BE2C (cell line): ENCODE measurements around the gene HACE1.

Source experiments
- DNase-seq: peaks from one replicate; pipeline ENCODE4 v3.0.0-alpha.2; 2020
- H3K27me3 ChIP-seq: fragments of 250-450 bp; sonication (Bioruptor Pico); 2 replicates; pipeline ENCODE4 v1.5.1; 2020; ENCODE audit warnings: mild to moderate bottlenecking
- H3K36me3 ChIP-seq: fragments of 250-450 bp; sonication (Bioruptor Pico); 2 replicates; pipeline ENCODE4 v1.5.1; 2020; ENCODE audit warnings: mild to moderate bottlenecking
- H3K4me1 ChIP-seq: fragments of 250-450 bp; sonication (Bioruptor Pico); 2 replicates; pipeline ENCODE4 v1.5.1; 2020
- H3K4me3 ChIP-seq: 2 replicates; pipeline ENCODE4 v1.5.1; 2011; ENCODE audit warnings: low read depth, low read length
- H3K9me3 ChIP-seq: fragments of 250-450 bp; sonication (Bioruptor Pico); 2 replicates; pipeline ENCODE4 v1.5.1; 2020
- CTCF ChIP-seq: IDR thresholded peaks from 2 replicates; pipeline ENCODE4 v1.5.1; 2012; ENCODE audit warnings: mild to moderate bottlenecking, low read depth, low read length

Gene HACE1

GRCh38 chr6:104689551-104690205 lies 170.0 kb downstream of the HACE1 start:
- DNase-seq, result no peak
- no peak overlapping the region for H3K4me3 ChIP-seq
- no peaks in the 10 kb centered on the region; the same call in 1 of the 2 replicates for H3K4me1 ChIP-seq
- H3K36me3 ChIP-seq, result no peaks in the 10 kb centered on the region
- H3K27me3 ChIP-seq, result no peaks in the 10 kb centered on the region
- TF ChIP-seq CTCF, result no peak
- no peaks in the 10 kb centered on the region for H3K9me3 ChIP-seq

DNA sequence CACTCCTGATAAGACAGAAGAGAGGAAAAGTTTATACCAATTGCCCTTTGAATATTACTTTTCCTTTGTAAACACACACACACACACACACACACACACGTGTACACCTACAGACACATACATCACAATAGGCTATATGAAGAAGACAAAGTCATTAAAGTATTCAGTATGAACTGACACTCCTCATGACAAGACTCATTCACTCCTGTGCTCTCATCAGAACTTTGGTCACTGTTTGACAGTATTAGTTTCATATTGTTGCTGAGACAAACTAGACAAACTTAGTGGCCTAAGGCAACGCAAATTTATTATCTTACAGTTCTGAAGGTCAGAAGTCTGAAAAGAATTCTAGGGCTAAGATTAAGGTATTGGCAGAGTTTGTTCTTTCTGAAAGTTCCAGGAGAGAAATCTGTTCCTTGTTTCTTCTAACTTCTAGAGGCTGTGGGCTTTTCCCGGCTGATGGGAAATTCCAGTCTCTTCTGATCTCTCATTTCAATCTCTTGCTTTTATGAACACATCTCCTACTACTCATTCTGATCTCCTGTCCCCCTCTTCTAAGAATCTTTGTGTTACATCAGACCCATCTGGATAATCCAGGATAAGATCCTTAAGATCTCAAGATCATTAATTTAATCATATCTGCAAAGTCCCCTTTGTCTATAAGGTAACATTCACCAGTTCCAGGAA lies 171.3 kb downstream of the HACE1 start:
- no peak for DNase-seq
- Histone ChIP-seq H3K36me3 (no peaks in the 10 kb centered on the region), H3K9me3 (no peaks in the 10 kb centered on the region), H3K4me1 (peaks cover 4% of the 10 kb centered on the region), H3K27me3 (no peaks in the 10 kb centered on the region), H3K4me3 (no peak overlapping the region)
- no peak for TF ChIP-seq CTCF

DNA sequence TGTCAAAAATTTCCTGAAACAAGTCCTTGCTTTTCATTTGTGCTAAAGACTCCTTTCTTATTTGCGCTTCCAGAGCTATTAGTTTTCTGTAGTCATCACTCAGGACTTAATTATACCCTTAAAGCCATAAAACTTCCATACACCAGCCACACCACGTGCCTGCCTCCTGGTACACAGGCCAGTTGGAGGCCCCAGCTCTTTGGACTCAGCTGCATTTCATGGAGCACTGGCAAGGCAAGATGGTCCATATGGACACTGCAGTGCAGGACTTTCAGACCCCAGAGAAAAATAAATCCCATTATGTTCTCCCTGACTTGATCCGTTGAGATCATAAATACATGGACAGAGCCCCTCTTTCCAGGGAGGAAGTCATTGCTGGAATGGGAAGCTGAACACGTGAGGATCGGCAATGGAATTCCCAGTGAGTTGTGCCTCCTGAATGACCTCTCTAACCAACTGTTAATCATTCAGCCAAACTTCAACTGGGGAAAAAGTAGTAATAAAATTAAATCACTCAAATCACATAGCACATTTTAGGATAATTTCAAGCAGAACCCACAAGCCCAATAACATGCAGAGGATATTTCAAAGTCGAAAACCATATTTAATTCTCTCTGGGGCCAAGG lies 173.1 kb downstream of the HACE1 start:
- DNase-seq, result no peak
- H3K27me3 ChIP-seq, result no peaks in the 10 kb centered on the region
- H3K4me3 ChIP-seq, result no peak overlapping the region
- H3K4me1 ChIP-seq, result peaks cover 8% of the 10 kb centered on the region
- no peak for TF ChIP-seq CTCF
- H3K36me3 ChIP-seq, result no peaks in the 10 kb centered on the region
- H3K9me3 ChIP-seq, result no peaks in the 10 kb centered on the region

DNA sequence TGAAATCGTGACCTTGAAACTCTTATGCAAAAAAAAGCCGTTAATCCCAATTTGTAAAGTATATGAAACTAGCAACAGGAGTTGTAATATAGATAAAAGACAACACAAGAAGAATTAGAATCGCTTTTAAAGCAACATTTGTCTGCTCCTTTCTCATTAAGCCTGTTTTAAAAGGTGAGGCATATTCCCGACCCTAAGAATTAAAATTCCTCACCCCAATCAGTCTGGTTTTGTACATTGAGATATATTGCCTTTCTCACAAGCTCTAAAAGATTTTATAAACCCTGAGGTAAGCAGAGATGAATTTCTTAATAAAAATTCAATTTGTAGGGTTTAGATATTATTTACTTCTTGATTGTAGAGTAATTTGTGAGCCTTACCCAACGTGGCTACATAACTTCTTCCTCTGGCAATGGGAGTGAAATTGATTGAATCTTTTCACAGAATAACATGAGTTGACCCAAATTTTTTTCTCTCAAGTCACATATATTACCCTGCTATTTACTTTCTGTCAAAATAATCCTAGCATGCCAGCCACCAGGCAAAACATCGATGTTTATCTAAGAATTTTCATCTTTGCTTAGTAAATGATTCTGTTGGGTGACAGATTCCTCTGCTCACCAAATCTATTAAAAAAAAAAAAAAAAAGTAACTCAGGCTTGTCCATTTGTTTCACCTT lies 173.7 kb downstream of the HACE1 start:
- no peak for TF ChIP-seq CTCF

GRCh38 chr6:104684911-104685415 lies 174.8 kb downstream of the HACE1 start:
- H3K4me1 ChIP-seq, result peaks cover 8% of the 10 kb centered on the region
- no peaks in the 10 kb centered on the region for H3K9me3 ChIP-seq
- no peaks in the 10 kb centered on the region for H3K36me3 ChIP-seq
- no peak for TF ChIP-seq CTCF
- no peak overlapping the region for H3K4me3 ChIP-seq
- H3K27me3 ChIP-seq, result no peaks in the 10 kb centered on the region
- DNase-seq, result no peak

More for the DNA sequence above, 173.7 kb downstream of the HACE1 start:
- Histone ChIP-seq H3K36me3 (no peaks in the 10 kb centered on the region), H3K4me3 (no peak overlapping the region), H3K4me1 (peaks cover 8% of the 10 kb centered on the region), H3K9me3 (no peaks in the 10 kb centered on the region), H3K27me3 (no peaks in the 10 kb centered on the region)
- DNase-seq, result no peak
